GM12892 (cell line): ENCODE measurements around the gene CLCC1. TPM values are rescaled to one million over a fixed set of nuclear protein-coding genes. Genes with fewer than 3 reads are reported as not detected.
"Not testable (repeated sequence)": the region's sequence is repeated elsewhere in the genome, so short reads cannot be mapped to it uniquely, and the experiment has no call there.

Experiments used
- DNase-seq: peaks from one replicate; pipeline ENCODE4 v3.0.0; 2011; ENCODE audit not compliant: insufficient read length
- FAIRE-seq: peaks from 2 replicates; lab custom pipeline; 2011; peaks lifted over from hg19 to GRCh38; lab: Jason Lieb, UNC
- POLR2A ChIP-seq: IDR thresholded peaks from 2 replicates; pipeline ENCODE4 v1.6.1; 2011; ENCODE audit warnings: low read depth, low read length, control low read depth
- POLR2AphosphoS5 ChIP-seq: IDR thresholded peaks from 2 replicates; pipeline ENCODE4 v1.6.1; 2011; ENCODE audit warnings: low read depth, low read length, control low read depth
- TAF1 ChIP-seq: IDR thresholded peaks from 2 replicates; pipeline ENCODE4 v1.6.1; 2011; ENCODE audit warnings: low read depth, mild to moderate bottlenecking, control low read depth, low read length, borderline replicate concordance
- polyA plus RNA-seq: library from polyadenylated mRNA; unstranded; fragments of >200 nt; gene quantifications from one replicate; pipeline ENCODE4 v1.2.1, GENCODE V29; 2012; ENCODE audit warnings: missing spikeins, inconsistent platforms; ENCODE audit not compliant: missing spikeins

Gene CLCC1, protein sequence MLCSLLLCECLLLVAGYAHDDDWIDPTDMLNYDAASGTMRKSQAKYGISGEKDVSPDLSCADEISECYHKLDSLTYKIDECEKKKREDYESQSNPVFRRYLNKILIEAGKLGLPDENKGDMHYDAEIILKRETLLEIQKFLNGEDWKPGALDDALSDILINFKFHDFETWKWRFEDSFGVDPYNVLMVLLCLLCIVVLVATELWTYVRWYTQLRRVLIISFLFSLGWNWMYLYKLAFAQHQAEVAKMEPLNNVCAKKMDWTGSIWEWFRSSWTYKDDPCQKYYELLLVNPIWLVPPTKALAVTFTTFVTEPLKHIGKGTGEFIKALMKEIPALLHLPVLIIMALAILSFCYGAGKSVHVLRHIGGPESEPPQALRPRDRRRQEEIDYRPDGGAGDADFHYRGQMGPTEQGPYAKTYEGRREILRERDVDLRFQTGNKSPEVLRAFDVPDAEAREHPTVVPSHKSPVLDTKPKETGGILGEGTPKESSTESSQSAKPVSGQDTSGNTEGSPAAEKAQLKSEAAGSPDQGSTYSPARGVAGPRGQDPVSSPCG
- 18.0 TPM for polyA plus RNA-seq

DNA sequence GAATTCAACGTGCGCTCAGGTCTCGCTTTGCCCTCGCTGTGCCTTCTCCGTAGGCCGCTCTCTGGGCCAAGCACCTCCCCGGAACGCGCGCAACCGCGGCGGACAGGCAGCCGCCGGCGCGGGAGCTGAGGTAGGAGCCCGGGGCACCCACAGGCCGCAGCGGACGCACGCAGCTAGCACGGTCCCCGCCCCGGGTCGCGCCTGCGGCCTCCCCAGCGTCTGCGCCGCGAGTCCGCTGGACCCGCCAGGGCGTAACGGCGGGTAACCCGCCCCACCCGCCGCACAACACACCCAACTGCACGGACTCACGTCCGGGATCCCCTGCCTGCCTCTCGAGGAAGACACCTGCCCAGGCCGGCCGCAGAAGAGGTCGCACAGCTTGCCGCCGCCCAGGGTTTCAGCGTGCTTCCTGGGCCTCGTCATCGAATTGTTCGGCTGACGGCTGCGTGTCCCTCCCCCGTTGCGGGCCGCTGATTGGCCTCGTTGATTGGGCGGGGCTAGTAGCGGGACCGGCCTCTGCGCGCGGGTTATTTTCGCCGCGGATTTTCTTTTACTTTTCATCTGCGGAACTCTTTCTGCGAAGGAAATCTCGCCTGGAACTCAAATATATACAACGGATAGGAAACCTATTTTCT lies at the start of gene CLCC1:
CLCC1 (minus strand) TSS at position 433 of the 635 bp plus-strand sequence. CDS start 13,047 bp downstream, outside the sequence.
- FAIRE-seq, result peak; percentile 87
- peak; percentile 84 for DNase-seq
- TF ChIP-seq POLR2AphosphoS5 (peak; percentile 84), TAF1 (0 out of 2 replicates have a peak, but pooled peaks have one; percentile 40), POLR2A (peak; percentile 89)

DNA sequence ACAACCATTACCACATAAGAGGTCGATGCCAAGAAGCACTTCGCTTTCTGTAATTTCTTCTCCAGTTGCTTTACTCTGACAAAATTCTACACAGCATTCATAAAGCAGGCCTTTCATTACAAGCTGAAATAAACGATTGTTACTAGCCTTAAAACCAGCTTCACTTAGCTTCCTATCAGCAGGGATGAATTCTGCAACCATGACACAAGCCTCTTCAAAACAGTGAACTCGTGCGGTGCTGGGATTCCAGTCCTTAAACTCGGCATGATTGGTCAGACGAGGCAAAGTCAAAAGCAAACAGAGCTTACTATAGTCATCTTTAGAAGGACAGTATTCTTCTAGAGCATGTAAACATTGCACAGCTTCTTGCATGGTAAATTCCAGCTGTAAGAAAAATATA lies 48.1 kb upstream of the CLCC1 start:
- TF ChIP-seq POLR2A (no peak), TAF1 (no peak), POLR2AphosphoS5 (no peak)
- no peak for DNase-seq
- FAIRE-seq, result no peak

DNA sequence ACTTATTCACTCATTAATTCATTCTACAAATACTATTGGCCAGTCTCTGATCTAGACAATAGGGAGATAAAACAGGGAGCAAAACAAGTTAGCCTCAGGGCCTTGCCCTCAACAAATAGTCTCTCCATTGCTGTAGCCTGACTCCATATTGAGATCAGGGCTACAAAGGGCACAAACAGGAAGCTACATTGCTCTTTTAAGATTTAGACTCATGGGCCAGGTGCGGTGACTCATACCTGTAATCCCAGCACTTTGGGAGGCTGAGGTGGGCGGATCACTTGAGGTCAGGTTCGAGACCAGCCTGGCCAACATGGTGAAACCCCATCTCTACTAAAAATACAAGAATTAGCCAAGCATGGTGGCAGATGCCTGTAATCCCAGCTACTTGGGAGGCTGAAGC lies 33.3 kb upstream of the CLCC1 start:
- DNase-seq, FAIRE-seq: not testable (repeated sequence)

DNA sequence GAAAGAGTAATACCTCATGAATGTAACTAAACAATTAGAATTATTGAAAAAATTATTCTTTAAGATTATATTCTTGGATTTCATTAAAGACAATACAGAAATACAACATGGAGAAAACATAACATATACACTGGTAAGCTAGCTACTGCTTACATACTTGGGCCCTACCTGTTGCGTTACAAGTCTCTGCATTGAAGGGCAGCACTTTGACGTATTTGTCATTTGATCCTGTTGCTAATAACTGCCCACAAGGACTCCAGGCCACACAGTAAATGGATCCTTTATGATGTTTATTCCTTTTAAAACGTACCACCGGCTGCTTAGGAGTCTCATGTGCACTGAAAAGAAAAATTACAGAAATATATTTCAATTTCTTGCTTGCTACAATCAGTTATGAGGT lies 19.8 kb upstream of the CLCC1 start:
- FAIRE-seq, result no peak
- no peak for TF ChIP-seq TAF1
- no peak for TF ChIP-seq POLR2A
- no peak for TF ChIP-seq POLR2AphosphoS5
- DNase-seq, result no peak

DNA sequence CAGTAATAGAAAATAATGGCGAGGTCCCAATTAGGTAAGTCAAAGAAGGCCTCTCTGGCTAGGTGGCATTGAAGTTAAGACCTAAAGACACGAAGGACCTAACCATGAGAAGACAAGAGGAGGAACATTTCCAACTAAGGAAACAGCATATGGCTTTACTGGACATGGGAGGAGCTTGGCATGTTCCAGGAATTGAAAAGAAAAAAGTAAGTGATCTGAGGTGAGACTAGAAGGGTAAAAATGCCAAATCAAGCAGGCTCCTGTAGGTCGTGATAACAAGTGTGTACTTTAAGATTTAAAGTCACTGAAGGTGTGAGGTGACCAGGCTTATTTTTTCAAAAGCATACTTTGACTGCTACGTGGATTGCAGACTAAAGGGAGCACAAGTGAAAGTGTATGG lies 13.4 kb upstream of the CLCC1 start:
- no peak for DNase-seq
- TF ChIP-seq POLR2AphosphoS5 (no peak), POLR2A (no peak), TAF1 (no peak)
- FAIRE-seq, result no peak

DNA sequence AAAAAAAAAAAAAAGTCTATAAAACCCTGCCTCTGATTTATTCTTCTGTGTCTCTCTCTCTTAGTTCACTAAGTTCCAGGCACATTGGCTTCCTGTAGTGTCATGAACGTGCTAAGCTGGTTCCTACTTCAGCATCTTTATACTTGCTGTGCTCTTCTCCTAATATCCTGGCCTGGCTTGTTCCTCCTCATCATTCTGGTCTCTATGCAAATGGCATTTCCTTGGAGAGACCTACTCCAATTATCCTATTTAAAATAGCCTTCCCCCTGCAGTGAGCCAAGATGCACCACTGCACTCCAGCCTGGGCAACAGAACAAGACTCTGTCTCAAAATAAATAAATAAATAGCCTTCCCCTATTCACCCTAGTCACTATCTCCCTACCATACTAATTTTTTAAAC lies 9.7 kb upstream of the CLCC1 start:
- FAIRE-seq (no peak), DNase-seq (no peak)
- TF ChIP-seq TAF1 (no peak), POLR2AphosphoS5 (no peak), POLR2A (no peak)

DNA sequence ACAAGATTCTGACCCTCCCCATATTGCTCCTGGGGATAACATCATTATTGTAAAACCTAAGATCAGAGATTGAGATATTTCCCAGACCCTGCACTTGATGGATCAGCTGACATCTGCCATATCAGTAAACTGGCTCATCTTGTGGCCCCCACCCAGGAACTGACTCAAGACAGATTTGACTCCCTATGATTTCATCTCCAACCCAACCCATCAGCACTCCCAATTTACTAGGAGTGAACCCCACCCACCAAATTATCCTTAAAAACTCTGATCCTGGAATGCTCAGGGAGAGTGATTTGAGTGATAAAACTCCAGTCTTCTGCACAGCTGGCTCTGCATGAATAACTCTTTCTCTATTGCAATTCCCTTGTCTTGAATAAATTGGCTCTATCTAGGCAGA lies 6.1 kb upstream of the CLCC1 start:
- FAIRE-seq (no peak), DNase-seq (no peak)
- TF ChIP-seq POLR2AphosphoS5 (no peak), POLR2A (no peak)

DNA sequence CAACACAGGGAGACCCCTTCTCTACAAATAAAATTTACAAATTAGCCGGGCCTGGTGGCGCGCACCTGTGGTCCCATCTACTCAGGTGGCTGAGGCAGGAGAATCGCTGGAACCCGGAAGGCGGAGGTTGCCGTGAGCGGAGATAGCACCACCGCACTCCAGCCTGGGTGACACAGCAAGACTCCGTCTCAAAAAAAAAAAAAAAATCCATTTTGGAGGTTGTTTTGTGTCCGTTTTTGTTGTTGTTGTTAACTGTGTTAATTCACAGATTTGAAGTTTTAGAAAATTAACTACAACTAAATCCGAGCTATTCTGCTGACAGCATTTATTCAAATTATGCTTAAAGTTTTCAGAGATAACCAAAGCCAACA lies 618 bp downstream of the CLCC1 start:
- TF ChIP-seq POLR2AphosphoS5 (no peak), TAF1 (no peak), POLR2A (no peak)
- no peak for DNase-seq
- FAIRE-seq, result no peak

DNA sequence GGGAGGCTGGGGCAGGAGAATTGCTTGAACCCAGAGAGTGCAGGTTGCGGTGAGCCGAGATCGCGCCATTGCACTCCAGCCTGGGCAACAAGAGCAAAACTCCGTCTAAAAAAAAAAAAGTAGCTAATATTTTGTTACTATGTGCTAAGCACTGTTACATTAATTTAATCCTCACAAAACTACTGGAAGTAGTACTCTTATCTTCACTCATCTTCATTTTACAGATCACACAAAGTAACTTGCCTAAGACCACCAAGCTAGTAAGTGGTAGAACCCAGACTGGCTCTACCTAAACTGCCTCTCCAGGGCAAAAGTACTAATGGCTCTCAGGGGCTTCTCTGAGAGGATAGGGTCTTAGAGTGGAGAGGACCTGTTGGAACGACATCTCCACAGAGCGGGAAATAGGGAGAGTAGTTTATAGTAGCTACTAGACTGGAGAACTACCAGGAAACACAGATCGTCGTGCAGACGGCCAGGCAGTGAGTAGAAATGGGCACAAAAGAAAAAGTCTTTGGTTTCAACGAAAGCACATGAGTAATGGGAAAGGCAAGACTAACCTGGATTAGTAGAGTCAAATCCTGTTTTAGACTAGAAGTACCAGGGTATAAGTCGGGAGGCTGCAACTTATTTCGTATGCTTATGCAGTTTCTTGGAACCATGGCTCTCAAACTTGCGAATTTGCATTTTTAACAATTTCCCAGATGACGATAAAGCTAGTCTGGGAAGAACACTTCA lies 1.4 kb downstream of the CLCC1 start:
- DNase-seq, result no peak
- no peak for TF ChIP-seq POLR2AphosphoS5
- FAIRE-seq, result no peak

DNA sequence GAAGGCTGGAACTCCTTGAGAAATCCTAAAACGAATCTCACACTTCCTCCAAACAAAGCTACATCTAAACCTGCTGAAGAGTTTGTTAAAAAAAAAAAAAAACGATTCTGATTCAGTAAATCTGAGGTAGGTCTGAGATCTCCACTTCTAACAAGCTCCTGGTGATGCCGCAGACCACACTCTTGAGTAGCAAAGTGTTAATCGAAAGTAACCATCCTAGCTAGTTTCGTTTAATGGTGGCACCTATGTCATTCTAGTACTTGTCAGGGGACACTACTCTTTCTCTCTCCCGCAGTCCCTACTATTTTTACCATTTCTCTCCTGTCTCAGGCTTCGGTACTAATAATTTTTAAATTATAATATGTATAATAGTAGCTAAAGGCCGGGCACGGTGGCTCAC lies 2.1 kb downstream of the CLCC1 start:
- DNase-seq, result no peak
- TF ChIP-seq POLR2AphosphoS5 (no peak), TAF1 (no peak), POLR2A (no peak)

DNA sequence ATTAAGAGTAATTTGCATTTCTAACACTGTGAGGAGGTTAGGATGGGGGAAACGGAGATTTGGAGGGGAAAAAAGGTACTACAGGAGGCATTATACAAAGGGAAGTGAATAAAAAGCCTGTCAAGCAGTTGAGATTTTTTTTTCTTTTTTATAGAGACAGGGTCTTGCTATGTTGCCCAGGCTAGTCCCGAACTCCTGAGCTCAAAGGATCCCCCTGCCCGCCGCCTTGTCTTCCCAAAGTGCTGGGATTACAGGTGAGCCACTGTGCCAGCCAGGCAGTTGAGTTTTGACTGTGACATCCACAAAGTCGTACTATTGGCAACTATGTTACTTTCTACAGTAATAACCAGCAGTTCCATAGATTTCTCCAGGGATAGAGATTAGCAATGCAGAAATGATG lies 2.6 kb downstream of the CLCC1 start:
- no peak for DNase-seq
- TF ChIP-seq POLR2AphosphoS5 (no peak), TAF1 (no peak), POLR2A (no peak)
- no peak for FAIRE-seq

More for the DNA sequence above, 2.1 kb downstream of the CLCC1 start:
- no peak for FAIRE-seq
